Choroid plexus epithelial cell (primary cell): Measurements from ENCODE around the gene PSMA2.

ENCODE experiments used
- DNase-seq: peaks from one replicate; pipeline ENCODE4 v3.0.0-alpha.2; 2010; ENCODE audit warnings: low read depth
- H3K4me3 ChIP-seq: 2 replicates; pipeline ENCODE4 v1.5.1; 2011; ENCODE audit warnings: low read depth, mild to moderate bottlenecking, control low read depth, low read length, moderate library complexity
- TF ChIP-seq, protein P1 (sequence below): conservative IDR thresholded peaks from 2 replicates; pipeline ENCODE4 v1.5.1; 2011; ENCODE audit warnings: low read depth, mild to moderate bottlenecking, control low read depth, inconsistent platforms, low read length, moderate library complexity

Gene PSMA2

DNA sequence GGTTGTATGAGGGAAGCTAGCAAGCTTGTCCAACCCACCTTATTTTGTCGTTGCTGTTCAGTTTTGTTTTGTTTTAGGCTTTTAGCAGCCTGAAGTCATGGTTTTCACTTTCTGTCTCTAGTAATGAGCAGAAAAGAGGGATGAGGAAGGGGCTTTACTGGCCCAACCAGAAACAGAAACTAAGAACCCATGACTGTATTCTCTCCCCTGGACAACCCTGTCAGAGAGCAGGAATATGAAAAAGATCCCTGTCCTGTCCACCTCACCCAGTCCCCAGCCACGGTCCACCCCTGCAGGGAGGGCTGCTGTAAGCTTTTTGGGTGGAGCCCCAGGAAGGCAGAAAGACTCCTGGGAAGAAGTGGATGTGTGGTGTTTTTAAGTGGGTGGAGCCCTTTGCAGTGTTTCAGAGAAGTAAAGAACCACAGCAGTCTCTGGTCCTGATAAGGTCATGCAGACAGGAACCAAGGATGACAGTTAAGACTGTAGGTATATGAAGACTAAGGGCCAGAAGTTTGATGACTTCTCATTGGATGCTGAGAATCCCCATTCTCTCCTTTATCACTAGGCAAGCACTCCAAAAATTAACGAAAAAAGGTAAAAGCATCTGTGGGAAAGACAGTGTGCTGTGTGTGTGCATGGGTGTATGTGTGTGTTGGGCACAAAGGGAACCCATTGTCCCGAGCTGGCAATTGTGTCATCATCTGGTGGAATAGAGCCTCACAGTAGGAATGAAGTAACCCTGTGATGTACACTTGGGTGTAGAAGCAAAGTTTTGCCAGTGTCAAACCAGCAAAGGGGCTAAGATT is 14.1 kb upstream of the PSMA2 start:
- TF ChIP-seq, protein P1, sequence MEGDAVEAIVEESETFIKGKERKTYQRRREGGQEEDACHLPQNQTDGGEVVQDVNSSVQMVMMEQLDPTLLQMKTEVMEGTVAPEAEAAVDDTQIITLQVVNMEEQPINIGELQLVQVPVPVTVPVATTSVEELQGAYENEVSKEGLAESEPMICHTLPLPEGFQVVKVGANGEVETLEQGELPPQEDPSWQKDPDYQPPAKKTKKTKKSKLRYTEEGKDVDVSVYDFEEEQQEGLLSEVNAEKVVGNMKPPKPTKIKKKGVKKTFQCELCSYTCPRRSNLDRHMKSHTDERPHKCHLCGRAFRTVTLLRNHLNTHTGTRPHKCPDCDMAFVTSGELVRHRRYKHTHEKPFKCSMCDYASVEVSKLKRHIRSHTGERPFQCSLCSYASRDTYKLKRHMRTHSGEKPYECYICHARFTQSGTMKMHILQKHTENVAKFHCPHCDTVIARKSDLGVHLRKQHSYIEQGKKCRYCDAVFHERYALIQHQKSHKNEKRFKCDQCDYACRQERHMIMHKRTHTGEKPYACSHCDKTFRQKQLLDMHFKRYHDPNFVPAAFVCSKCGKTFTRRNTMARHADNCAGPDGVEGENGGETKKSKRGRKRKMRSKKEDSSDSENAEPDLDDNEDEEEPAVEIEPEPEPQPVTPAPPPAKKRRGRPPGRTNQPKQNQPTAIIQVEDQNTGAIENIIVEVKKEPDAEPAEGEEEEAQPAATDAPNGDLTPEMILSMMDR, result no peak
- peak; percentile 30 for DNase-seq
- no peak overlapping the region for H3K4me3 ChIP-seq

DNA sequence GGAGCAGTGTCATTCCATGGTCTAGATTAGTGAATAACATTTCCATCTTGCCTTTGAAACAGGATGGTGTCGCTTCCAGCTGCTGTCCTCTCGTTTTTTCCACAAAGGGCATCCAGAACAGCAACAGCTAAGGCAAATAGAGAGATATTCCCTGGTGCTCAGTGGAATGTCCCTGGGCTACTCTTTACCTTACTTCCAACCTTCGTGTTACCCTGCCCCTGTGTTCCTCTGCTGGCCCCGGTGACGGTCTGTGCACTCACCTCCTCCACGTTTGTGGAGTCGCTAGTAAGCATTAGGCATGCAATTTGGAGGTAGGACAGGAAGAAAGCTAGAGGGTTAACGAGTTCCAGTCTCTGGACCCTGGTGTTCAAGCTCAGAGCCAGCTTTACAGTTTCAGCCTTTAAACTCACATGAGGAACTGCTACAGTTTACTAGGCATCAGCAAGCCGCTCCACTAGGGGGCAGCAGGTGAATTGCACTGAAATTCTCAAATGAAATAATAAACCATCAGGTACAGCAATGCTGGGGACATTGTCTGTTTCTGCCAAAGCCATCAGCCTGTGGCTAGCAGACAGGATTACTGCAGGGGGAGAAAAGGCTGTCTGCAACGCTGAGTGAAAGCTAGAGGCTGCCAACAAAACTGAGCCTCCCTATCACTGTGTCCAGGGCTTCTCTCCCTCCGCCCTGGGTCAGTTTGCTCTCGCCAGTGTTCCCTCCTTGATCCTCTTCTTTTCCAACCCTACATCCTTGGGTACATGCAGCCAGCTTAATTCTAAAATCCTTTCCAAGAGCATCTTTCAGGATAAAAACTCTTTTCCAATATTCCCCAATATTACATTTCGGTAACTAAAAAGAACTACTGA is 9.2 kb upstream of the PSMA2 start:
- peak; percentile 91 for DNase-seq
- no peak overlapping the region for H3K4me3 ChIP-seq
- TF ChIP-seq, protein P1, result peak; percentile 98

DNA sequence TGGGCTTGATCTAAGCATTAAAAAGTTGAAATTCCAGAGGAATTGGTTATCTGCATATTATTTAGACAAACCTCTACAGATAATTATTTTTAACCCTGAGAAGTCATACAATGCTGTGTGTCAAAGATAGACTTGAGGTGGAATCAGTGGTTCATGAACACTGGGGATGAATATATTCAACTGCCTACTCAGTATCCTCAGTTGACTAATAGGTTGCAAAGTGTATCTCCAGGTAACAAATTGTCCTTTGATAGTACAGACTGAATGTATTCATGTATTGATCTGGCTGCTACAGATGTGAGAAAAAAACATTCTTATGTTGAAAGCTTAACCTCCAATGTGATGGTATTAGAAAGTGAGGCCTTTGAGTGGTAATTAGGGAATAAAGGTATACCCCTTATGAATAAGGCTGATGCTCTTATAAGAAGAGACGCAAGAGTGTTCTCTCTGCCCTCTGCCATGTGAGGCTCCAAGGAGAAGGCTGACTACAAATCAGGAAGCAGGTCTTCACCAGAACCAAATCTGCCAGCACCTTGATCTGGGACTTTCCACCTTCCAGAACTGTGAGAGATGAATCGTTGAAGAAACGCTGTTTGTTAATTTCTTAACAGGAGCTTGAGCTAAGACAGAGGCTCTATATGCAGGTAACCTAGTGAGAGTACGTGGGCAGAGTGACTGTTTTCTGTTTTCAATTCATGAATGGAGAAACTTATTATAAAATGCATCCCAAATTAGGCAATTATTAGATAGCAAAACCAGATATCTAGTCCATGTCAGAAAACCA is 7.7 kb upstream of the PSMA2 start:
- TF ChIP-seq, protein P1, result no peak
- no peak for DNase-seq
- H3K4me3 ChIP-seq, result no peak overlapping the region

DNA sequence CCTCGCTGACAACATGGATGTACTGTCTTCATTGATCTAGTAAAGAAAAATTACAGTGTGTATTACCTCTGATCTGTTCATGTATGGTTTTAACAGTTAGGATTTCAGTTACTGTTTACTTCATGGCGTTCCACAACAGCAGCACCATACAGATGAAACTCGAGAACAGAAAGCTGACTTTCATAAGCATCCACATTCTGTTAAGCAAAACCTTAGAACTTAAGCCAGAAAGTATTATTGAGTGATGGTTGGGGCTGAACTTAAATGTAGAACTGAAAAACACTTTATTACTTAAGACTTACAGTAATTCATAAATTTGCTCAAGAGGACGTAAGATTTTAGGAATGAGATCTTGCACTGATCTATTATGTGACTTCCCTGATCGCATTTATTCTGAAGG is 3.9 kb upstream of the PSMA2 start:
- no peak for DNase-seq
- TF ChIP-seq, protein P1, result no peak
- H3K4me3 ChIP-seq, result no peak overlapping the region

DNA sequence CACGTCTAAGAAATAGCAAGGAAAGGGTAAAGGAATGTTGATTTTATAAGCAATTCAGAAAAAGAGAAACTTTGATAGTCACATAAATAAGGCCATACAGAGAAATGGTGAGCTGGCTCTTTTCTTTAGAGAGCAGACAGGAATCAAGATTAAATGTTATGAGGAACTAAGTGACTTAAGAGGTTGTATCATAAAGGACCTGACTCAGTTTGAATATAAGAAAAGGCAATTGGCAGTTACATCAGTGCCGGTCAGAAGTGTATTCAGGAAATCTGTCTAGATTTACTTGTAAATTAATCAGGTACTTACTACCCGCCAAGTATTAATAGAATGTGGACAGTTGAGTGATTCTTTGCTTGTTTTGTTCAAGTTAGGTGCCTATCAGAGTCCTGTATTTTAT is 2.3 kb upstream of the PSMA2 start:
- H3K4me3 ChIP-seq, result no peak overlapping the region
- DNase-seq, result no peak
- TF ChIP-seq, protein P1, result no peak

DNA sequence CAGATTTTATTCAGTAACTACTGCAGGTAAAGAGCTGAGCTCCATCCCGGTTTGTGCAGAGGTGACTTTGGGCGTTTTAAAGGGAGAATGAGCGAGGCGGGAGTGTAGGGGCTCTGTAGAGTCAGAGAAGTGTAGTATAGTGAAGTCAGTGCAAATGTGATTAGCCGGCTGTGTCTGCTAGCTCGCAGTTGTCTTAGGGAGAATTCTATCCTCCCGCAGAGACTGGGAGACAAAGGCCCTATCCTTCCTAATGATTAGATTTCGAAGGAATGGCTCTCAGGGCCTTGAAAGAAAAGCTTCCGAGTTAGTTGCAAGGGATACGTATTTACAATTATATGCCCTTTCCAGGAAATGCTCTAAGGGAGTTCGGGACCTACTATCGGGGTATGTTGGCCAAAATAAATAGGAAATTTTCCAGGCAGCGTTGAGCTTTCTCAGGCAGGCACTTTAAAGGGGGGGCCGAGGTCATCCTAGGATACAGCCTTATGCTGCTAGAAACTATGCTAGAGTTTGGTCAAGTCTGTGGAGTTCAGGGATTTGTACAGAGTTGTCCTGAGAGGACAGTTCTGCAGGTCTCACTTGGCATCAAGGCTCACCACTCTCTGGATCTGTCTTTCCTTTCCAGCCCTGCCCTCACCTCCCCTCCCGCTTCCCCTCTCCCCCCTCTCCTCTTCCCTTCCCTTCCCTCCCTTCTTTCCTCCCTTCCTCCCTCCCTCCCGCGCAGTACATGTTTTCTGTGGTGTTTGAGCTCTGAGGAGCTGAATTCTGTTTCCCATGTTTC is 1.0 kb upstream of the PSMA2 start:
- peak overlapping the region; percentile 99 for H3K4me3 ChIP-seq
- TF ChIP-seq, protein P1, result no peak
- DNase-seq, result peak; percentile 42
